DMS53 treated with DMSO at 0.1 percent for 48 hours (cell line): Measurements from ENCODE around the gene KCNMA1.
"Not testable (repeated sequence)": the region's sequence is repeated elsewhere in the genome, so short reads cannot be mapped to it uniquely, and the experiment has no call there.

Experiments used
- DNase-seq: peaks from one replicate; lab custom pipeline; 2025; ENCODE audit not compliant: unreplicated experiment; lab: John Stamatoyannopoulos, UW

The KCNMA1 gene

GRCh38 chr10:77588886-77589285, 48.7 kb downstream of the KCNMA1 start:
- no peak for DNase-seq

- DNase-seq = no peak
Measured at GRCh38 chr10:77587416-77587790, 50.2 kb downstream of the KCNMA1 start.

- DNase-seq = no peak
Measured at GRCh38 chr10:77586719-77587415, 50.7 kb downstream of the KCNMA1 start.

GRCh38 chr10:77584938-77585337, 52.7 kb downstream of the KCNMA1 start:
- no peak for DNase-seq

GRCh38 chr10:77583527-77583926, 54.1 kb downstream of the KCNMA1 start:
- no peak for DNase-seq

GRCh38 chr10:77582710-77583115, 54.9 kb downstream of the KCNMA1 start:
- no peak for DNase-seq

- no peak for DNase-seq
Measured at GRCh38 chr10:77581738-77582137, 55.9 kb downstream of the KCNMA1 start.

- DNase-seq = no peak
Measured at GRCh38 chr10:77580482-77580881, 57.1 kb downstream of the KCNMA1 start.

- DNase-seq = no peak
Measured at GRCh38 chr10:77578583-77579227, 58.9 kb downstream of the KCNMA1 start.

- DNase-seq = no peak
Measured at GRCh38 chr10:77577666-77578229, 59.9 kb downstream of the KCNMA1 start.

- DNase-seq = no peak
Measured at GRCh38 chr10:77576444-77577032, 61.1 kb downstream of the KCNMA1 start.

GRCh38 chr10:77576007-77576367, 61.6 kb downstream of the KCNMA1 start:
- DNase-seq = no peak

- no peak for DNase-seq
Measured at GRCh38 chr10:77575271-77576006, 62.2 kb downstream of the KCNMA1 start.

- DNase-seq = no peak
Measured at GRCh38 chr10:77574438-77574837, 63.2 kb downstream of the KCNMA1 start.

GRCh38 chr10:77572520-77572919, 65.1 kb downstream of the KCNMA1 start:
- DNase-seq = not testable (repeated sequence)

- no peak for DNase-seq
Measured at GRCh38 chr10:77571490-77571889, 66.1 kb downstream of the KCNMA1 start.

- DNase-seq = no peak
Measured at GRCh38 chr10:77566914-77567566, 70.6 kb downstream of the KCNMA1 start.

- no peak for DNase-seq
Measured at GRCh38 chr10:77566236-77566635, 71.4 kb downstream of the KCNMA1 start.

GRCh38 chr10:77565590-77566023, 72.0 kb downstream of the KCNMA1 start:
- DNase-seq = no peak

GRCh38 chr10:77564731-77565589, 72.6 kb downstream of the KCNMA1 start:
- DNase-seq = no peak
